OCI-LY1 (cell line): ENCODE measurements around the gene LCP2.

Experiments
- H2AFZ ChIP-seq: fragments of 200-600 bp; sonication (generic), shearing (Covaris generic); 2 replicates; pipeline ENCODE4 v1.6.0; 2014; ENCODE audit warnings: antibody characterized with exemption, mild to moderate bottlenecking, low read length
- H3F3A ChIP-seq: fragments of 200-600 bp; sonication (generic), shearing (Covaris generic); 2 replicates; pipeline ENCODE4 v1.6.0; 2014; ENCODE audit warnings: mild to moderate bottlenecking, antibody characterized with exemption, low read length, moderate library complexity; ENCODE audit not compliant: insufficient read depth
- H3K27ac ChIP-seq: fragments of 200-600 bp; sonication (generic); 2 replicates; pipeline ENCODE4 v1.5.1; 2014; ENCODE audit warnings: low read length, mixed run types, mild to moderate bottlenecking, low read depth; ENCODE audit not compliant: poor library complexity, severe bottlenecking
- H3K27me3 ChIP-seq: fragments of 200-600 bp; sonication (generic); 2 replicates; pipeline ENCODE4 v1.6.0; 2014; ENCODE audit warnings: antibody characterized with exemption, mild to moderate bottlenecking, low read length, moderate library complexity; ENCODE audit not compliant: insufficient read depth
- H3K36me3 ChIP-seq: fragments of 200-600 bp; sonication (generic); 2 replicates; pipeline ENCODE4 v1.6.1; 2014; ENCODE audit warnings: mild to moderate bottlenecking, antibody characterized with exemption, low read length, moderate library complexity, mixed read lengths; ENCODE audit not compliant: insufficient read depth
- H3K4me1 ChIP-seq: fragments of 200-600 bp; sonication (generic); 2 replicates; pipeline ENCODE4 v1.5.1; 2014; ENCODE audit warnings: mild to moderate bottlenecking, low read length, moderate library complexity; ENCODE audit not compliant: insufficient read depth, severe bottlenecking
- H3K4me2 ChIP-seq: fragments of 200-600 bp; sonication (generic), shearing (Covaris generic); 2 replicates; pipeline ENCODE4 v1.6.1; 2014; ENCODE audit warnings: low read length
- H3K4me3 ChIP-seq: fragments of 200-600 bp; sonication (generic); 2 replicates; pipeline ENCODE4 v1.5.1; 2014; ENCODE audit warnings: low read length, low read depth, mild to moderate bottlenecking, mixed read lengths; ENCODE audit not compliant: poor library complexity, severe bottlenecking
- H3K79me2 ChIP-seq: fragments of 200-600 bp; shearing (Covaris generic); 2 replicates; pipeline ENCODE4 v1.6.1; 2016; ENCODE audit warnings: mixed run types, low read length, mixed read lengths; ENCODE audit not compliant: insufficient read depth
- H3K9ac ChIP-seq: fragments of 200-600 bp; sonication (generic), shearing (Covaris generic); 2 replicates; pipeline ENCODE4 v1.6.1; 2014; ENCODE audit warnings: mild to moderate bottlenecking, low read length, mixed read lengths
- H3K9me2 ChIP-seq: fragments of 200-600 bp; sonication (generic), shearing (Covaris generic); 2 replicates; pipeline ENCODE4 v1.6.1; 2014; ENCODE audit warnings: low read depth, mild to moderate bottlenecking, low read length, mixed read lengths
- H3K9me3 ChIP-seq: fragments of 200-600 bp; shearing (Covaris generic); 2 replicates; pipeline ENCODE4 v1.6.1; 2014; ENCODE audit warnings: low read length, mixed read lengths
- H4K20me1 ChIP-seq: fragments of 200-600 bp; sonication (generic), shearing (Covaris generic); 2 replicates; pipeline ENCODE4 v1.6.0; 2016; ENCODE audit warnings: mild to moderate bottlenecking, low read length; ENCODE audit not compliant: insufficient read depth
- EZH2 ChIP-seq: fragments of 200-600 bp; sonication (generic), shearing (Covaris generic); IDR thresholded peaks from 2 replicates; pipeline ENCODE4 v1.8.0; 2017; ENCODE audit warnings: borderline replicate concordance, mixed run types, mild to moderate bottlenecking, antibody characterized with exemption, low read length, moderate library complexity, mixed read lengths
- TF ChIP-seq, protein P1 (sequence below): fragments of 200-600 bp; sonication (generic), shearing (Covaris generic); IDR thresholded peaks from 2 replicates; pipeline ENCODE4 v1.5.1; 2017; ENCODE audit warnings: mild to moderate bottlenecking, antibody characterized with exemption, low read length, moderate library complexity, mixed read lengths

LCP2 gene

GRCh38 chr5:170288551-170288950 lies 9.0 kb downstream of the LCP2 start:
- Histone ChIP-seq H3F3A (no peaks in the 10 kb centered on the region), H3K27me3 (0 out of 2 replicates have a peak, but pooled peaks cover 4% of the 10 kb centered on the region), H3K4me1 (no peaks in the 10 kb centered on the region), H3K9ac (no peak overlapping the region), H3K9me3 (no peaks in the 10 kb centered on the region), H3K79me2 (no peaks in the 10 kb centered on the region), H3K4me2 (no peak overlapping the region), H3K36me3 (no peaks in the 10 kb centered on the region), H2AFZ (no peak overlapping the region), H3K9me2 (no peaks in the 10 kb centered on the region), H3K27ac (no peak overlapping the region), H3K4me3 (no peak overlapping the region), H4K20me1 (no peaks in the 10 kb centered on the region)
- TF ChIP-seq EZH2 = no peak

DNA sequence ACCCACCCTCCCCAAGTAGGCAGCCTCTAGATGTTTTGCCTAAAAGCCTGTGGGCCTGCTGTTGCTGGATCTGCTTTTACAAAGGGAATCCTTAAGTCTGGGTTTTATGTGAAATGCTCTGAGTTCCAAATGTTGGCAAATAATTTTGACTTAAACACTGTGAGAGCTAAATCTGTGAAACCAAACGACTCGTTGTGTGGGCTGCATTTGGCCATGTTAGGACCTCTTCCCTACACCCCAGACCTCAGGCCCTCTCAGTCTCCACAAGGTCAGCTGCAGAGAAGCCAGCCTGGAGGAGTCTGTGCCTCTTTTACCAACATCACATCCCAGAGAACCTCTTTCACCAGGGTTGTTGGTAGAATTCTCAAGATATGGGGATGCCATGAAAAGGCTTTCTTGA lies 9.4 kb downstream of the LCP2 start:
- no peaks in the 10 kb centered on the region for H3F3A ChIP-seq
- no peak overlapping the region for H3K27ac ChIP-seq
- H3K4me1 ChIP-seq = no peaks in the 10 kb centered on the region
- H3K9ac ChIP-seq = no peak overlapping the region
- no peak overlapping the region for H3K4me3 ChIP-seq
- H3K9me2 ChIP-seq = no peaks in the 10 kb centered on the region
- 0 out of 2 replicates have a peak, but pooled peaks cover 4% of the 10 kb centered on the region for H3K27me3 ChIP-seq
- TF ChIP-seq, protein P1, sequence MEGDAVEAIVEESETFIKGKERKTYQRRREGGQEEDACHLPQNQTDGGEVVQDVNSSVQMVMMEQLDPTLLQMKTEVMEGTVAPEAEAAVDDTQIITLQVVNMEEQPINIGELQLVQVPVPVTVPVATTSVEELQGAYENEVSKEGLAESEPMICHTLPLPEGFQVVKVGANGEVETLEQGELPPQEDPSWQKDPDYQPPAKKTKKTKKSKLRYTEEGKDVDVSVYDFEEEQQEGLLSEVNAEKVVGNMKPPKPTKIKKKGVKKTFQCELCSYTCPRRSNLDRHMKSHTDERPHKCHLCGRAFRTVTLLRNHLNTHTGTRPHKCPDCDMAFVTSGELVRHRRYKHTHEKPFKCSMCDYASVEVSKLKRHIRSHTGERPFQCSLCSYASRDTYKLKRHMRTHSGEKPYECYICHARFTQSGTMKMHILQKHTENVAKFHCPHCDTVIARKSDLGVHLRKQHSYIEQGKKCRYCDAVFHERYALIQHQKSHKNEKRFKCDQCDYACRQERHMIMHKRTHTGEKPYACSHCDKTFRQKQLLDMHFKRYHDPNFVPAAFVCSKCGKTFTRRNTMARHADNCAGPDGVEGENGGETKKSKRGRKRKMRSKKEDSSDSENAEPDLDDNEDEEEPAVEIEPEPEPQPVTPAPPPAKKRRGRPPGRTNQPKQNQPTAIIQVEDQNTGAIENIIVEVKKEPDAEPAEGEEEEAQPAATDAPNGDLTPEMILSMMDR = no peak
- TF ChIP-seq EZH2 = no peak
- no peaks in the 10 kb centered on the region for H3K79me2 ChIP-seq
- no peak overlapping the region for H3K4me2 ChIP-seq
- no peaks in the 10 kb centered on the region for H3K9me3 ChIP-seq
- H2AFZ ChIP-seq = no peak overlapping the region
- no peaks in the 10 kb centered on the region for H4K20me1 ChIP-seq
- H3K36me3 ChIP-seq = no peaks in the 10 kb centered on the region

DNA sequence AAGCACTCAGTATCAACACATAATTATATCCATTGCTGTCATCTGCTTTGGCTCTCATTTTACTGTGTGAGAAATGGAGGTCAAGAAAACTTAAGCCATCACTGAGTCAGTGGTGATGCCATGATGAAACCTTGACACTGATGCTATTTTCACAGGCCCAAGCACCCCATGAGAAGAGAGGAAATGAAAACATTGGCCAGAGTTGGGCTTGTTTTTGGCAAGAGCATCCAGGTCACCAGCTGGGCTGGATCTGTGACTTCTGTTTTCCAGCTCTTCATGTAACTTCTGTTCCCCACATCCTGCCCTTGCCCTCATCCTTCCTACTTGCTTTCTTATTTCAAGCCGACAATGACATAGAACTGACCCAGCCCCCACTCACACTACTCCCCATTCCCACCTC lies 10.0 kb downstream of the LCP2 start:
- Histone ChIP-seq H3K9me3 (no peaks in the 10 kb centered on the region), H3K27me3 (0 out of 2 replicates have a peak, but pooled peaks cover 4% of the 10 kb centered on the region), H2AFZ (no peak overlapping the region), H3K4me1 (no peaks in the 10 kb centered on the region), H4K20me1 (no peaks in the 10 kb centered on the region), H3K9me2 (no peaks in the 10 kb centered on the region), H3K79me2 (no peaks in the 10 kb centered on the region), H3K4me3 (no peak overlapping the region), H3K27ac (no peak overlapping the region), H3K36me3 (no peaks in the 10 kb centered on the region), H3K4me2 (no peak overlapping the region), H3K9ac (no peak overlapping the region), H3F3A (no peaks in the 10 kb centered on the region)
- TF ChIP-seq, protein P1 = no peak
- TF ChIP-seq EZH2 = no peak

- Histone ChIP-seq H3K4me2 (no peak overlapping the region), H4K20me1 (no peaks in the 10 kb centered on the region), H3K9me3 (no peaks in the 10 kb centered on the region), H3K9me2 (no peaks in the 10 kb centered on the region), H3K36me3 (no peaks in the 10 kb centered on the region), H3K27me3 (0 out of 2 replicates have a peak, but pooled peaks cover 4% of the 10 kb centered on the region), H3K27ac (no peak overlapping the region), H3K4me3 (no peak overlapping the region), H3F3A (no peaks in the 10 kb centered on the region), H3K79me2 (no peaks in the 10 kb centered on the region), H3K9ac (no peak overlapping the region), H3K4me1 (no peaks in the 10 kb centered on the region), H2AFZ (no peak overlapping the region)
- TF ChIP-seq, protein P1 = no peak
- TF ChIP-seq EZH2 = no peak
Measured at GRCh38 chr5:170286386-170286925, 11.1 kb downstream of the LCP2 start.
